Measurements from ENCODE around the gene CLBA1. TPM values are rescaled to one million over a fixed set of nuclear protein-coding genes. Genes with fewer than 3 reads are reported as not detected.

The CLBA1 gene
- total and polyA plus RNA-seq, 2 experiments from 2014 or later, result 7.7 to 10.4 TPM

DNA sequence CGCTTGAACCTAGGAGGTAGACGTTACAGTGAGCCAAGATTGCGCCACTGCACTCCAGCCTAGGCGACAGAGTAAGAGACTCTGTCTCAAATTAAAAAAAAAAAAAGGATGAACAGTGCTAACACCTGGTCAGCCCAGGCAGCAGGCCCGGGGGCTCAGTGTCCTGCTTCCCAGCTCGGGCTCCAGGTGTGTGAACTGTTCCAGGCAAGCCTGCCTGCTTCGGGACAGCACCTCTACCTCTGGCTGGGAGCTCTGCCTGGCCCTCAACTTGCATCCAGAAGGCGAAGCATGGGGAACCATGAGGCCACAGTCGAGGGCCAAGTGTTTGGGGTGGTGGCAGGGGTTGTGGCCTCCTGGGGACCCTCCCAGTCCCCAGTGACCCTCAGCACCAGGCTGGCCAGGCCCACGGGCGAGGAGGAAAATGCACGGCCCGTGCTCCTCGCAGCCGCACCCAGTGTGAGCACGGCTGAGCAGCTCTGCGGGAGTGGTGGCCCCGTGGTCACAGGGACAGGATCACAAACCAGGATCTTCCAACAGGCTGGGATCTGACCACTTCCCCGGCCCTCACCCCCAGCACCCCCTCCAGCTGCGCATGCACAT lies 19.8 kb downstream of the CLBA1 start:
- Histone ChIP-seq H4K20me1 (ENCODE audit: insufficient read depth) (no peaks in the 10 kb centered on the region), H3K27me3 (replicated peaks; ENCODE audit: insufficient read depth) (no peaks in the 10 kb centered on the region), H3K27ac (no peak overlapping the region), H3F3A (ENCODE audit: insufficient read depth) (no peaks in the 10 kb centered on the region), H3K36me3 (ENCODE audit: low read depth) (peaks cover 3% of the 10 kb centered on the region; the same call in 1 of the 2 replicates), H3K79me2 (ENCODE audit: insufficient read depth) (peaks cover 25% of the 10 kb centered on the region), H3K4me1 (ENCODE audit: insufficient read depth) (no peaks in the 10 kb centered on the region), H3K9me2 (ENCODE audit: insufficient read depth) (no peaks in the 10 kb centered on the region), H3K9ac (no peak overlapping the region), H2AFZ (no peak overlapping the region), H3K4me3 (no peak overlapping the region), H3K4me2 (ENCODE audit: unreplicated experiment) (no peak overlapping the region), H3K9me3 (ENCODE audit: low read depth) (no peaks in the 10 kb centered on the region)
- in situ Hi-C loops (cut with MboI), result no loop called here
- no peak for DNase-seq
- WGBS, 2 experiments (ENCODE audit: low coverage in 1 of 2, low lambda C conversion rate in 2 of 2, missing lambda C conversion rate in 2 of 2), result 81 to 82% methylated on average over 20 of the region's 20 CpGs
- TF ChIP-seq EZH2 (IDR thresholded peaks at IDR 0.05; ENCODE audit: insufficient read depth, poor library complexity, severe bottlenecking) (no peak), EZH2phosphoT487 (IDR thresholded peaks at IDR 0.05; ENCODE audit: insufficient read depth, low read depth) (no peak)

DNA sequence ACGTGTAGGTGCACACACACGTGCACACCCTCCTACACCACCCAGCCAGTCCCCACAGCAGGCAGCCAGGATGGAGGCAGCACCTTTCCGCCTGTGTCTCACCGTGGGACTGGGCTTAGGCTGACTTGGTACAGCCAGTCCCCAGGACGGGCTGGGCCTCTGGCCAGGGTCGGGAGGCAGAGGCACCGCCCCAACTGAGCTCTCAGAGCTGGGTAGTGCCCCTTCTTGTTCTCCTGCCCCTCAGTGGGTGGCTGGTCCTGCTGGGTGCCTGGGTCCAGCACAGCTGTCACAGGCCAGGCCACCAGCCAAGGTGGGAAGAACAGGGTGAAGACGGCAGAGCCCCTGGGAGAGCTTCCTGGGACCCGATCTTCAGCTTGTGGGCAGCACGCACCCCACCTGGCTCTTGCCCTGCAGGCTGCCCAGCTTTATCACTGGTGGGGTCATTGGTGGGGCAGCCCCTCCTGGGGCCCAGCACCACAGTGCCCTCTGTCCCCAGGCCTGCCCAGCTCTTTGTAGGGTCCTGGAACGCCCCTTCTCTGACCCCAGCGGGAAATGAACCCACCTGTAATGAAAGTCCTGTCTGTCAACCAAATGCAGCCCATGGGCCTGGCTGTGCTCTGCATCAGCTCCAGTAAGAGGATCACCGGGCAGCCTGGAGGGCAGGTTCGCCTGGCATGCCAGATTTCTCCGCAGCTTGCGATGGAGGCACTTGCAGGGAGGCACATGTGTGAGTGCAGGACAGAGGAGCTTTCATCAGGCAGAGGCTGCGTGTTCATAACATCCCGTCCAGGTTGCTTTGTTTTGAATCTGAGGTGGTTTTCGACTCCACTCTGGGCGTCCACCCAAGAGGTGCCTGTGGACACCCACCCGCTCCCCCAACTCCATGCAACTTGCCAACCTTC lies 20.6 kb downstream of the CLBA1 start:
- peaks cover 32% of the 10 kb centered on the region for H3K79me2 ChIP-seq (ENCODE audit: insufficient read depth)
- WGBS, 2 experiments (ENCODE audit: low coverage in 1 of 2, low lambda C conversion rate in 2 of 2, missing lambda C conversion rate in 2 of 2), result 87 to 91% methylated on average over 21 of the region's 21 CpGs
- DNase-seq, result no peak
- H3K9me3 ChIP-seq (ENCODE audit: low read depth), result no peaks in the 10 kb centered on the region
- H3K4me1 ChIP-seq (ENCODE audit: insufficient read depth), result no peaks in the 10 kb centered on the region
- no peaks in the 10 kb centered on the region for H3F3A ChIP-seq (ENCODE audit: insufficient read depth)
- H3K9ac ChIP-seq, result no peak overlapping the region
- H3K4me2 ChIP-seq (ENCODE audit: unreplicated experiment), result no peak overlapping the region
- in situ Hi-C loops (cut with MboI), result no loop called here
- H3K27ac ChIP-seq, result no peak overlapping the region
- H3K4me3 ChIP-seq, result no peak overlapping the region
- H2AFZ ChIP-seq, result no peak overlapping the region
- no peaks in the 10 kb centered on the region for H4K20me1 ChIP-seq (ENCODE audit: insufficient read depth)
- no peaks in the 10 kb centered on the region for H3K27me3 ChIP-seq (replicated peaks; ENCODE audit: insufficient read depth)
- H3K9me2 ChIP-seq (ENCODE audit: insufficient read depth), result no peaks in the 10 kb centered on the region
- H3K36me3 ChIP-seq (ENCODE audit: low read depth), result peaks cover 6% of the 10 kb centered on the region; the same call in 1 of the 2 replicates
- TF ChIP-seq EZH2phosphoT487 (IDR thresholded peaks at IDR 0.05; ENCODE audit: insufficient read depth, low read depth), result no peak

DNA sequence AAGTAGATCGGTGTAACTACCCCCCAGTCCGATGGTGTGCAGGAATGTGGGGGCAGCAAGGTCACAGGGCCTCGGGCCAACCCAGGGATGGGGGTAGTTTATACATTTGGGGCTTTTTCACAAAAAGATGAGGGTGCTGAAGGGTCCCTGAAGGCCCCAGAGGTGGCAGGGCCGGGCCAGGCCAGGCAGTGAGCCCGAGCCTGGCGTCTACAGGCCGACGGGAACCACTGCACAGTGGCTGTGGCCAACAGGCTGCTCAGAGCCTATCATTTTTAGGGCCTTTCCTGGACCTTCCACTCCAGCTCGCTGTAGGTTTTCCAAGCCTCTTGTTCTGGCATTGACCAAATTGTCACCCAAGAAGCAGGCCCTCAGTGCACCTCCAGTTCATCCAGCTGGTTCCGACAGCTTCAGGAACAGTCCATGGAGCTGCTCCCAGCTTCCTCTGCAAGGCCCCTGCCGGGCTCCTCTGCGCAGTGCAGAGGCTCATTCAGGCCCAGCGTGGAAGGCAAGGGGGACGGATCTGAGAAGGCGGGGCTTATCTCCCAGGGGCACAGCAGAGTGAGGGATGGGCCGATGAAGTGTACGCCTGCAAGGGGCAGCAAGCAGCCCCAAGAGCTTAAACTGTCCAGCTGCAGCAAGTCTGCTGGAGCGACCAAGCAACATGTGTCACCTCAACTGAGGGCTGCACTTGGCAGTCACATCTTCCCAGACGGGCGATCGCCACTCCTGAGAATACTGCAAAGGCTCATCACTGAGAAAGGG lies 21.4 kb downstream of the CLBA1 start:
- peaks cover 41% of the 10 kb centered on the region for H3K79me2 ChIP-seq (ENCODE audit: insufficient read depth)
- no peak overlapping the region for H3K9ac ChIP-seq
- in situ Hi-C loops (cut with MboI), result no loop called here
- no peak overlapping the region for H2AFZ ChIP-seq
- no peaks in the 10 kb centered on the region for H3K27me3 ChIP-seq (replicated peaks; ENCODE audit: insufficient read depth)
- H3K27ac ChIP-seq, result no peak overlapping the region
- no peak for TF ChIP-seq EZH2 (IDR thresholded peaks at IDR 0.05; ENCODE audit: insufficient read depth, poor library complexity, severe bottlenecking)
- no peak for TF ChIP-seq EZH2phosphoT487 (IDR thresholded peaks at IDR 0.05; ENCODE audit: insufficient read depth, low read depth)
- H3K4me2 ChIP-seq (ENCODE audit: unreplicated experiment), result no peak overlapping the region
- no peak overlapping the region for H3K4me3 ChIP-seq
- H3F3A ChIP-seq (ENCODE audit: insufficient read depth), result no peaks in the 10 kb centered on the region; the same call in 1 of the 2 replicates
- no peaks in the 10 kb centered on the region for H3K4me1 ChIP-seq (ENCODE audit: insufficient read depth)
- 90 to 92% methylated on average over 21 of the region's 21 CpGs for WGBS, 2 experiments (ENCODE audit: low coverage in 1 of 2, low lambda C conversion rate in 2 of 2, missing lambda C conversion rate in 2 of 2)
- peaks cover 6% of the 10 kb centered on the region; the same call in 1 of the 2 replicates for H3K36me3 ChIP-seq (ENCODE audit: low read depth)
- no peaks in the 10 kb centered on the region for H4K20me1 ChIP-seq (ENCODE audit: insufficient read depth)
- no peaks in the 10 kb centered on the region for H3K9me2 ChIP-seq (ENCODE audit: insufficient read depth)
- no peak for DNase-seq
- H3K9me3 ChIP-seq (ENCODE audit: low read depth), result no peaks in the 10 kb centered on the region

DNA sequence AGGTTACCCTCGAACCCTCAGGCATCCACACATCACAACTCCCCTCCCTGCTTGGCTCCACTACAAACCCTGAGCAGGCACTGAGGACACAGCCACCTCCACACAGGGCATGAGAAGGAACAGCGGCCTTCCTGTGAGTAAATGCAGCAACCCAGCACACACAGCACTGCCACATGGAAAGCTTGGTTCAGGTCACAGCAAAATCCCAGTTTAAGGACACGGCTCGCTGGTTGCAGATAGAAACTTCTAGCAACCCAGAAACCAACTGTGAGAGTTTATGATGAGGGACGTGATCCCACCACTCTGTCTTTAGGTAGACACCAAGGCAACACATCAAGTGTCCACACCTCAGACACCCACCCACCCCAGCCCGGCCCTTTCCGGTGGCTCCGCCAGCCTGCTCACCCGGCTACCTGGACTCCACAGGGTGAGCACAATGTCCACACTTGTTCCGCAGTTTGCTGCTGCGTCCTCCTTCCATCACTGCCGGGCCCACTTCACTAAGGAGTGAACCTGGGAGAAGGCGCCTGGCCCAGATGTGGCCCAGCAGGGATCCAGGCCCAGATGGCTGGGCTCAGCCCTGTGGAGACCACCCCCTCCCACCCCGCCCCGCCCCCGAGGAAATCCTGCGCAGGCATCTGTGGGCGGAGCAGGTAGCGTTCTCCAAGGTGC lies 22.1 kb downstream of the CLBA1 start:
- no peak overlapping the region for H2AFZ ChIP-seq
- 93% methylated on average over 18 to 19 of the region's 19 CpGs for WGBS, 2 experiments (ENCODE audit: low coverage in 1 of 2, low lambda C conversion rate in 2 of 2, missing lambda C conversion rate in 2 of 2)
- peaks cover 6% of the 10 kb centered on the region; the same call in 1 of the 2 replicates for H3K36me3 ChIP-seq (ENCODE audit: low read depth)

More for the DNA sequence above, 22.1 kb downstream of the CLBA1 start:
- no peaks in the 10 kb centered on the region for H3K9me2 ChIP-seq (ENCODE audit: insufficient read depth)
- no peaks in the 10 kb centered on the region; the same call in 1 of the 2 replicates for H3F3A ChIP-seq (ENCODE audit: insufficient read depth)
- H3K4me1 ChIP-seq (ENCODE audit: insufficient read depth), result no peaks in the 10 kb centered on the region
- H3K4me2 ChIP-seq (ENCODE audit: unreplicated experiment), result no peak overlapping the region
- no peak for DNase-seq
- in situ Hi-C loops (cut with MboI), result no loop called here
- peaks cover 48% of the 10 kb centered on the region for H3K79me2 ChIP-seq (ENCODE audit: insufficient read depth)
- TF ChIP-seq EZH2phosphoT487 (IDR thresholded peaks at IDR 0.05; ENCODE audit: insufficient read depth, low read depth) (no peak), EZH2 (IDR thresholded peaks at IDR 0.05; ENCODE audit: insufficient read depth, poor library complexity, severe bottlenecking) (no peak)
- H3K27me3 ChIP-seq (replicated peaks; ENCODE audit: insufficient read depth), result no peaks in the 10 kb centered on the region
- no peak overlapping the region for H3K27ac ChIP-seq
- no peak overlapping the region for H3K4me3 ChIP-seq
- H3K9me3 ChIP-seq (ENCODE audit: low read depth), result no peaks in the 10 kb centered on the region
- no peaks in the 10 kb centered on the region for H4K20me1 ChIP-seq (ENCODE audit: insufficient read depth)
- H3K9ac ChIP-seq, result no peak overlapping the region

All from GM23248 (cell line).